IPS-18c (cell line): Measurements from ENCODE around the gene DPYSL4.

Experiments
- H3K4me3 ChIP-seq: 2 replicates; pipeline ENCODE4 v1.7.0; 2013; ENCODE audit warnings: low read depth, mild to moderate bottlenecking, low read length, moderate library complexity; ENCODE audit not compliant: insufficient read depth
- H3K9me3 ChIP-seq: one replicate; pipeline ENCODE4 v1.6.1; 2013; ENCODE audit warnings: mild to moderate bottlenecking, low read length, moderate library complexity; ENCODE audit not compliant: control insufficient read depth, insufficient read depth

Gene DPYSL4

DNA sequence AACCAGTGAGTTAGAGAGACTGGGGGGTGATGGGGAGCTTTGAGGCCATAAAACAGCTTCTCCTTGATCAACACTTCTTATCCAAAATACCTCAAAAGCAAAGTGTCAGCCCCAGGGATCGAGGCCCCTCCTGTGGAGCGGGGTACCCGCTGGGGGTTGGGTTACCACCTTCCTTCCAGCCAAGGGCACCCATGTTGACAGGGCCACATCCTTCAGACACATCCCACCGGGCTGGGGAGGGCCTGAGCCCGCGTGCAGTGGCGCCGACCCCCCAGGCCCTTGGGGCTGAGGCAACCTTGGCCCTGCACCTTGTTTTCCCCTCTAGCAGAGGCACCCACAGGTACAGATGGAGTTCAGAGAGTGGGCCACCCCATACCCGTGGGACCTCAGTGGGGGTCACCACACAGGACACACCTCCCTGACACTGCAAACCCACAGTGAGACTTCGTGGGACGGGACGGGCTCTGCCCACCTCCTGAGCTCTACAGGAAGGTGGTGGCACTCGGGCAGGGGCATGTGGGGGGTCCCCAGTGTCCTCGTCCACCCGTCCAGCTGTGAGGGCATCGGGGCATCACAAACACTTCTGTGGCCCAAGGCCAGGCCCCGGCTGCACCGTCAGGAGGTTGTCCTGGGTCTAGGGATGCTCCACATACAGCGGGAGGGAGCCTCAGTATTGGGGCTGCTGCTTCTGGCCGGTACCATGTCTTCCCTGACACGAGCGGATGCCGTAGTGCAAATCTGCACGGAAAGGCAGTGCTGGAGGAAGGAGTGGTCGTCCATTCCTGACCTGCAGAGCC is 10.7 kb downstream of the DPYSL4 start:
- no peak overlapping the region for H3K4me3 ChIP-seq
- peaks cover 2% of the 10 kb centered on the region for H3K9me3 ChIP-seq

DNA sequence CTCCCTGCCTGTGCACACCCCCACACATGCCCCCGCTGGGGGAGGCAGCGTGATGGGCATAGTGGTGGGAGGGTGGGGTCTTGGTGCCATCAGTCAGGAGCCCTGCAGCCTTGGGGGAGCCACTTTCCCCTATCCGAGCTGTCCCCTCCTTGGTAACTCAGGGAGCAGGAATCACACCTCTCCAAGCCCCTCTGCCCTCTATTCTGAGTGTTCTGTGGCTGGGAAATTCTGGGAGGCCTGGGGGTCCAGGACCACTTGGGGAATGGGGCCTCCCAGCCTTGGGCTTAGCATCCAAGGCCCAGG is 11.3 kb downstream of the DPYSL4 start:
- Histone ChIP-seq H3K4me3 (no peak overlapping the region), H3K9me3 (peaks cover 2% of the 10 kb centered on the region)

DNA sequence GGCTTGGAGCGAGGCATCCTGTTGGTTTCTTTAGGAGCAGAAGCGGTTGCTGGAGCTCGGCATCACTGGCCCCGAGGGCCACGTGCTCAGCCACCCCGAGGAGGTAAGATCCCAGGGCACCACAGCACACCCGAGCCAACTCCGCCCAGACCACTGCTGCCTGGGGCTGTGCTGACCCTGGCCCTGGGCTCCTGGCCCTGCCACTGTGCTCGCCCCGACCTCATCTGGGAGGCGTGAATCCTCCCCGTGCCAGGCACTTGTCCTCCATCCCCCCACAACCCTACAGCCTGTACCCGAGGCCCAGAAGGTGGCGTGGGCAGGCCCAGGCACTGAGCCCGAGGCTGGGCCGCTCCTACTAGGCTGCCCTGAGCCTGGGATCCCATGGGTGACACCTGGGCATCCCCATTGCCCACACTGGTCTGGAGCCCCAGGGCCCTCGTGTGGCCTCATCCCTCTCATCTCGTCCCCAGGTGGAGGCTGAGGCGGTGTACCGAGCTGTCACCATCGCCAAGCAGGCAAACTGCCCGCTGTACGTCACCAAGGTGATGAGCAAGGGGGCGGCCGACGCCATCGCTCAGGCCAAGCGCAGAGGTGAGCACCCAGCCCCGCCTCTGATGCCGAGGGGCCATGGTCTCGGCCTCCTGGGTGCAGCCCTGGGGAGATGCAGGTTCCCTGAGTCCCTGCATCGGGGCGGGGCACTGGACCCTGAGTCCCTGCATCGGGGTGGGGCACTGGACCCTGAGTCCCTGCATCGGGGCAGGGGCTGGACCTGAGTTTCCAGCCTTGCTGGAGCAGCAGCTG is 11.8 kb downstream of the DPYSL4 start:
- H3K9me3 ChIP-seq = peaks cover 2% of the 10 kb centered on the region
- no peak overlapping the region for H3K4me3 ChIP-seq

DNA sequence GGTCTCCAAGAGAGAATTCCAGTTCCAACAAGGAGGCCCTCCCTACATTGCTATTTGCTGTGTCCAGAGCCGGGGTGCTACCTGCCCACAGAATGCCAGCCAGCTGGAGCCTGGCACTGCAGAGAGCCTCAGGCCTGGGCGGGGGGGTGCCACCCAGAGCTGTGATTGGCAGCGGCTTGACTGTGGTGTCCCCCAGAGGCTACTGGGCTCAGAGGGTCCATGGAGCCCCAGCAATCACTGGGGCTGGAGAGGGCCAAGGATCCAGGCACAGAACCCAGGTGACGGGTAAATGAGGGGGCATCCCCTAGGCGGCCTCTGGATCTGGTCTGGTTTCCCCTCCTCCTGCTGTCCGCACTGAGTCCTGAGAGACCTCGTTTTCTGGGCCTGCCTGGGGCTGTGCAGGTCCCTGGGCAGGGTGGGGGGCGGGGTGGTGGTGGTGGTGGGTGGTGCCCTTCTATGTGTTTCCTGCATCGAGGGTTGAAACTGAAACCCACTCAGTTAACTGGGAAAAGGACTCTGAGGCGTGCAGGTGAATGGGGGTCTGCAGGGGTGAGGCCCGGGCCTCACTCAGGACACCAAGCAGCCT is 12.6 kb downstream of the DPYSL4 start:
- Histone ChIP-seq H3K4me3 (no peak overlapping the region), H3K9me3 (peaks cover 2% of the 10 kb centered on the region)

DNA sequence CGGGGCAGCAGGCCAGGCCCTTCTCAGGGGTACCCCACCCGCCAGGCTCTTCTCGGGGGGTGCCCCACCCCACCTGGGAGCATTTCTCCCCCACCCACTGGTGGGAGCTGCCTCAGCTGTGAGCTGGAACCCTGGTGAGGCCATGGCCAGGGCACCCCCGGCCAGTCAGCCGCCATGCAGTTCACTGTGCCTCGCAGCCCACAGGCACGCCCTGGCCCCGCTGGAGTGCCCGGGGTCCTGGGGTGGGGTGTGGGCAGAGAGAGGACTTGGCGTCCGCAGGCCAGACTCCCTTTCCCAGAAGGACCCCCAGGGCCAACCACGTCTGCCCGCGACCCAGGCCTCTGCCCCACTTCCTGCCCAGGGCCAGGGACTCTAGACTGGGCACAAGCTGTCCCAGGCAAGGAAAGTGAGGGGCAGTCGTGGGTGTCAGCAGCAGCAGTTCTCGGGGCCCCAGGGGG is 13.1 kb downstream of the DPYSL4 start:
- H3K9me3 ChIP-seq = peaks cover 2% of the 10 kb centered on the region
- H3K4me3 ChIP-seq = no peak overlapping the region

DNA sequence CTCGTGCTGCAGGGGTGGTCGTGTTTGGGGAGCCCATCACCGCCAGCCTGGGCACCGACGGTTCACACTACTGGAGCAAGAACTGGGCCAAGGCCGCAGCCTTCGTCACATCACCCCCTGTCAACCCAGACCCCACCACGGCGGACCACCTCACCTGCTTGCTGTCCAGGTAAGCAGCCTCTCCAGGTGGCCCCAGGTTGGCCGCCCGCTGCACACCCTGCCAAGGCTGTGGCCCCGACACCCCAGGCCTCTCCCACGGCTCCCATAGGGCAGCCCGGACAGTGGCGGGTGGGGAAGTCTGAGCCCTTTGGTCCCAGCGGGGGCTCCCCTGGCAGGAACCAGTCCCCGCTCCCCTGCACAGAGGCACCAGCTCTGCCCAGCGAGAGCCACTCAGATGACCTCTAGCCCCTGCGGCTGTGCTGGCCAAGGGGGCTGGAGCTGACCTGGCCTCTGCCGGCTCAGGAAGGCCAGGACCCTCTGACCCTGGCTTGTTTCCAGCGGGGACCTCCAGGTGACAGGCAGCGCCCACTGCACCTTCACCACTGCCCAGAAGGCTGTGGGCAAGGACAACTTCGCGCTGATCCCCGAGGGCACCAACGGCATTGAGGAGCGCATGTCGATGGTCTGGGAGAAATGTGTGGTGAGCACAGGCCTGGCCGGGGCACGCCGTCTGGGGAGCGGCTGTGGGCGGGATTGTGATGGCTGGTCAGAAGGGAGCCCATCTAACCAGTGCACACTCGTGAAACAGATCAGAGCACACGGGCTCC is 13.8 kb downstream of the DPYSL4 start:
- Histone ChIP-seq H3K4me3 (no peak overlapping the region), H3K9me3 (no peaks in the 10 kb centered on the region)

DNA sequence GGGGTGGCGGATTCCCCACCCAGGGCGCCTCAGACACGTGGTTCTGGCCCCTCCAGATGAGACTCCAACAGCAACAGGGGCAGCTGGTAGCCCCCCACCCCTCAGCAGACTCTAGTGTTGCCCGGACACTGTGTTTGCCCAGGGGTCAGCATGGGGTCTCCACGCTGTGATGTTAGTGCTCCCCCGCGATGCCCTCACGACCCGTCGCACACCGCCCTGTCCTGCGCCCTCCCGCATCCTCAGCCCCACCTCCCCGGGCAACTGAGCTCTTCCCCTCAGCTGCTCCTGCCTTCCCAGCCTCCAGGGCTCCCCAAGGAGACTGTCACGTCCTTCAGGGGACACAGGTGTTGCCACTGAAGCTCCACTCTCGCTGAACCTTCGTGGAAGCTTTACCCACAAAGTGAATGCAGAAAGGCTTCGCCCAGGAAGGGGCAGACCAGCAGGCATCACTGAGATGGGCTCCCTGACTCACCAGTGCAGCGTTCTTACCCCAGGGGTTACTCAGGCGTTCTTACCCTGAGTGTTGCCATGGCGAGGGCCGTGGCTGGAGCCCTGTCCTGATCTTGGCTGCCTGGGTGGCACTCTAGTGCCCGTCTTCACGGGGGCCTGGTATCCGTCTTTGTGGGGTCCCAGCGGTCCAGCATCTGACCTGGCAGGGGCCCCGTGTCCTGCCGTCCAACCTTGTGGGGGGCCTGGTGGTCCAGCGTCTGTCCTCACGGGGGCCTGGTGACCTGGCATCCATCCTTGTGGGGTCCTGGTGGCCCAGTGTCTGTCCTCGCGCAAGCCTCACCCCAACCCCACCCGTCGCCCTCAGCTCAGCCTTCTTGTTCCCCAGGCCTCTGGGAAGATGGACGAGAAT is 14.6 kb downstream of the DPYSL4 start:
- no peaks in the 10 kb centered on the region for H3K9me3 ChIP-seq

DNA sequence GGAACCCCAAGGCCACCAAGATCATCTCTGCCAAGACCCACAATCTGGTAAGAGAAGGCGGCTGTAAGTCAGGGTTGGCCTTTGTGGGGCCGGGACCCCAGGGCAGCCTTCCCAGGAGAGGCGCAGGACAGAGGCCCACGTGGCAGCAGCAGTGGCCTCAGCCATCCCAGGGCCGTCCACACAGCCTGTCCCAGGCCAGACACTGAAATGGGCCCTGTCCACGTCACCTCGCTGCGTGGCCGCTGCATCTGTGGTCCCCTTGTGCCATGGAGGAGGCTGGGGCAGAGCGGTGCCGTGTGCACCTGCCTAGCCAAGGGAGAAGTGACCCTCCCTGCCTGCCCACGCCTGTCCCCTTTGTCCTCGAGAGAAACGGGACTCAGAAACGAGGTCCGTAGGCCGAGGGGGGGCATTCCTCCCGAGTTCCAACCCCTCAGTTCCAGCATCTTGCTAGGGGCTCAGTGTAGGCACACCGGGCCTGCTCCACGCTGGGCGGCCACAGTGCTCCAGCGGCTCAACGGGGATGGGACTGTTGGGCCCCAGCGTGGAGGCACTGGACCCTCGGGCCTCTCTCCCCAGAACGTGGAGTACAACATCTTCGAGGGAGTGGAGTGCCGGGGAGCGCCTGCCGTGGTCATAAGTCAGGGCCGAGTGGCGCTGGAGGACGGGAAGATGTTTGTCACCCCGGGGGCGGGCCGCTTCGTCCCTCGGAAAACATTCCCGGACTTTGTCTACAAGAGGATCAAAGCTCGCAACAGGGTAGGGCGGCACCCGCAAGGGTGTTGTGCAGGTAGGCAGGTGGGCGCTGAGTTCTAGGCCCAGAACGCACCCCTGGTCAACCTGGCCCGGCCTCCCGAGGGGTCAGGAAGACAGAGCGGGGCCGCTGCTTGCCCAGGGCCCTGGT is 15.6 kb downstream of the DPYSL4 start:
- Histone ChIP-seq H3K9me3 (no peaks in the 10 kb centered on the region), H3K4me3 (no peak overlapping the region)

More for the DNA sequence above, 14.6 kb downstream of the DPYSL4 start:
- no peak overlapping the region for H3K4me3 ChIP-seq

DNA sequence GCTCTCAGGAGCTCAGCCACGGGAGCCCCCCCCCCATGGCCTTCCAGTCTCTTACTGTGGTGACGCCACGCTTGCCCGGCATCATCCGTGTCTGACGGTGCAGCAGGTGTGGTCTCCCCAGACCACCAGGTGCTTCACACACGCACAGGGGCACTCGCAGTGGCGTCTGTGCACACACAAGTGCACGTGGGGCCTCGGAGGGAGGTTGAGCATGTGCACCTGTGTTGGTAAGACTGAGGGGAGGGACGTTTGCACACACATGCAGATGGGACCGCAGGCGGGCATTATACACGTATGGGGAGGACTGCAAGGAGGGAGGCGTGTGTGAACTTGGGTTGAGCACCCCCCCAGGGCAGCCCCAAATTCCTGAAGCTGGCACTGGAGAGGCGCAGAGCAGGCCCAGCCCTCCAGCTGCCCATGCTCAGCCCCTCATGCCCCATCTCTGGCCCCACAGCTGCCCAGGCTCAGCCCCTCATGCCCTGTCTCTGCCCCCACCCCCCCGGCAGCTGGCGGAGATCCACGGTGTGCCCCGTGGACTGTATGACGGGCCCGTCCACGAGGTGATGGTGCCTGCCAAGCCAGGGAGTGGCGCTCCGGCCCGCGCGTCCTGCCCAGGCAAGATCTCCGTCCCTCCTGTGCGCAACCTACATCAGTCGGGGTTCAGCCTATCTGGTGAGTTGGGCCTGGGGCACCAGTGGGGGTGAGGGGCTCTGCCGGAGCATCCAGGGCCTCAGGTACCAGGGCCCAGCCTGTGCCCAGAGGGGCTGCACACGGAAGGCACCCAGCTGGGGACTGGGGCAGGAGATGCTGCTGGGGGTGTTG is 16.7 kb downstream of the DPYSL4 start:
- Histone ChIP-seq H3K9me3 (no peaks in the 10 kb centered on the region), H3K4me3 (no peak overlapping the region)

DNA sequence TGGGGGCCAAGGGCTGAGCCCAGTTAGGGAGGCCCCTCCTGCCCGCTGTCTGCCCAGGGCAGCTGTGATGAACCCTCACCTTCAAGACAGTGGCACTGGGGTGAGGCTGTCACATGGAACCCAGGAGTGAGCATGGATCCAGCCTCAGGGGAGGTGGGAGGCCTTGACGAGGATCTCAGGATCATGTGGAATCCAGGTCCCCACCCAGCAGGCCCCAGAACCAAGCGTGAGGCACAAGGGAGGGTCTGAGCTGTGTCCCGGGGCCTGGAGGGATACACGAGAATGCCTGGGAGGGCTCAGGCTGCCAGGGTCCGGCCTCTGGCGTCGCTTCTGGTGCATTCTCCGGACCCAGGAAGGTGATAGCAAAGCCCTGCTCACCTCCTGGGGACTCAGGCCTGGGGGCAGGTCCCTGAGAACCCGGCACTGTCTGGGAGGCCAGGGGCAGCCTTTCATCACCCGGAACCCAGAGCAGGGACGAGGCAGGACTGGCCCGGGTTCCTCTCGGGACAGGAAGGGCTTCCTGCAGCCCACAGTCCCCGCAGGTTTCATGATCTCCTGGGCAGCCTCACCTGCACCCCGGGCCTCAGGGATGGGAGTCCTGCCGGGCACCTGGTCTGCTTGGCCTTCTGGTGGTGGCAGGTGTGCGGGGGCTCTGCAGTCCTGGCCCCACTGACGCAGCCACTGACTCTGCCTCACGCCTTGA is 17.5 kb downstream of the DPYSL4 start:
- peaks cover 2% of the 10 kb centered on the region for H3K9me3 ChIP-seq
- no peak overlapping the region for H3K4me3 ChIP-seq

DNA sequence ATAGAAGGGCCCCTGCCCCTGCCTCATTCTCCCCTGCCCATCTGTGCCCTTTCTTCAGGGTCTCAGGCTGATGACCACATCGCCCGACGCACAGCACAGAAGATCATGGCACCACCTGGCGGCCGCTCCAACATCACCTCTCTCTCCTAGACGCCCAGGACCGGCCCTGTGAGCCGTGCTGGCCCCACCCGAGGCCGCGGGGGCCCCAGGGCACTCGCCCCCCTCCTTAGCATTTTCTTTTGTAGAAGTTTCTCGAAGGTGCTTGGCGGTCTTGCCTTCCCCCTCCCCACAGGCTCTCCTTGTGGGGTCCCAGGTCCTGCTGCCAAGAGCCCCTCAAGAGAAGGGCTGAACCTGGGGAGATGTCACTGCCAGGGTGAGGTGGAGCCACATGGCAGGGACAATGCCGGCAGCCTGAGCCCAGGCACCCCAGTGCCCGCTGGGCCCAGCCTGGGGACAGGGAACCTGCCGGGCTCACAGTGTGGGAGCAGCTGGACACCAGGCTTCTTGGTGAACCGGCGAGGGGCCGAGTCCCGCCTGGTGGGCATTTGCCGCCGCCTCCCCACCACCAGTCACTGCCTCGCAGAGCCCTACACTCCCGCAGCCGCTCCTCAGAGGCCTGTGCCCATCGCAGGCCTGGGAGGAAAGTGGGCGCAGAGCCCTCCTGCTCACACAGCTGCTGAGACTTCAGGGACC is 18.2 kb downstream of the DPYSL4 start:
- Histone ChIP-seq H3K9me3 (peaks cover 4% of the 10 kb centered on the region), H3K4me3 (no peak overlapping the region)

DNA sequence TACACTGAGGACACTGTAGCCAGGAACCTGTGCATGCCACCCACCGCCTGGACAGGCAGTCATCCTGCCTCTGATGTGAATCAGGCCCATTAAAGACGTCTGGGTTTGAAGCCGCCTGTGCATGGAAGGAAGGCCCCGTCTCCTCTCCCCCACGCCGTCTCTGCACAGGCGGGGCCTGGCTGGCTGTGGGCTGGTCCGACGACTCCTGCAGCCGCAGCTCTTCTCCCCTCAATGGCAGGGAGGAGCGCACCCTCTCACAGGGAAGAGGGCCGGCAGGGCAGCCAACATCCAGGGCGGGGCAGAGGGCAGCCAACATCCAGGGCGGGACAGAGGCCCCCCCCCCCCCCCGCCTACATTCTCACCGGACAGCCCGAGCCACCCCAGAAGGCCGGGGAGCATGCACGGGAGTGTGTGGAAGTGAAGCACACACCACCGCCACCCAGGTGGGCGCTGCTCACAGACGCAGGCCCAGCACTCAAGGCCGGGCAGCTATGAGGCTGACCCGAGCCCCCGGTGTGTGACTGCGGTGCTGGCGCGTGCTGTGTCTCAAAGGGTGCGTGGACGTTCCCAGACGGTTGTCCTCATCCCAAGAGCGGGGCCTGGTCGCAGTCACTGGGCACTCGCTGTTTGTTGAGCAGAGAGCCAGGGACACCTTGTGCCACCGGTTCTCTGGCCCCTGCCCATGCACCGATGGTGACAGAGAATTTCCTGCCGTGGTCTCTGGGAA is 19.1 kb downstream of the DPYSL4 start:
- Histone ChIP-seq H3K9me3 (peaks cover 5% of the 10 kb centered on the region), H3K4me3 (no peak overlapping the region)

DNA sequence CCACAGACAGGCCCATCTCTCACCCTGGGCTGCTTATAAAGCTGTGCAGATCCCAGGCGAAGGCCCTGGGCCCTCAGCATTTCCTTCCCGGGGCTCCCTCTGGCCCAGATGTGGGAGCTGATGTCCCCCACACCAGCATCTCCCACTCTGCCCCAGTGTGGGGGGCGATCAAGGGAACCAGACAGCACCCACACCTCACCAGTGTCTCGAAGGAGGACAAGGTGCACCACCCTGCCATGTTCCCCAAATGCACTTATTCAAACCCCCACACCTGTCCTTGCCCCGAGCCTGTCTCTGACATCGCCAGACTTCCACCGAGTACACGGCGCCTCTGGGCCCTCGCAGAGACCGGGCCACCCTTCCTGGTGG is 19.6 kb downstream of the DPYSL4 start:
- H3K4me3 ChIP-seq = no peak overlapping the region
- peaks cover 5% of the 10 kb centered on the region for H3K9me3 ChIP-seq
